Gastrocnemius medialis (tissue), 4 donors: Measurements from ENCODE around the gene RRM1.

Experiments
- POLR2A ChIP-seq, 2 donors: fragments of 450-650 bp; IDR thresholded peaks; one replicate each; pipeline ENCODE4 v1.6.1; 2017; ENCODE audit warnings: antibody characterized with exemption in 2 of 2, mild to moderate bottlenecking in 2 of 2, moderate library complexity in 2 of 2
- TF ChIP-seq, protein P1 (sequence below), 5 experiments: fragments of 450-650 bp in 3 of 5; fragments of 200-600 bp in 2 of 5; sonication (generic) in 2 of 5; IDR thresholded peaks in 4 of 5; conservative IDR thresholded peaks in 1 of 5; 1 replicate in 4 of 5; 2 replicates in 1 of 5; pipeline ENCODE4 v1.5.1; 2016 to 2019; ENCODE audit warnings: antibody characterized with exemption in 5 of 5, mild to moderate bottlenecking in 3 of 5, moderate library complexity in 3 of 5

DNA sequence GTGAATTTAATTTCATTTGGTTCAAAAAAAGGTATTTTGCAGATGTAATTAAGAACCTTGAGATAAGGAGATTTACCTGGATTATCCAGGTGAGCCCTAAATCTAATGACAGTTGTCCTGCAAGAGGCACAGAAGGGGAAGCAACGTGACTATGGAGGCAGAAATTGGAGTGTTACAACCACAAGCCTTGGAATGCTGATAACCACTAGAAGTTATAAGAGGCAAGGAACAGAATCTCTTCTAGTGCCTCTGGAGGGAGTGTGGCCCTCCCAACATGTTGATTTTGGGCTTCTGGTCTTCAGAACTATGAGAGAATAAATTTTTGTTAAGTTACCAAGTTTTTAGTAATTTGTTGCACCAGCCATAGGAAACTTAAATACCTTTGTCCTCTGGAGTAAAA lies 32.8 kb downstream of the RRM1 start:
- TF ChIP-seq, protein P1, sequence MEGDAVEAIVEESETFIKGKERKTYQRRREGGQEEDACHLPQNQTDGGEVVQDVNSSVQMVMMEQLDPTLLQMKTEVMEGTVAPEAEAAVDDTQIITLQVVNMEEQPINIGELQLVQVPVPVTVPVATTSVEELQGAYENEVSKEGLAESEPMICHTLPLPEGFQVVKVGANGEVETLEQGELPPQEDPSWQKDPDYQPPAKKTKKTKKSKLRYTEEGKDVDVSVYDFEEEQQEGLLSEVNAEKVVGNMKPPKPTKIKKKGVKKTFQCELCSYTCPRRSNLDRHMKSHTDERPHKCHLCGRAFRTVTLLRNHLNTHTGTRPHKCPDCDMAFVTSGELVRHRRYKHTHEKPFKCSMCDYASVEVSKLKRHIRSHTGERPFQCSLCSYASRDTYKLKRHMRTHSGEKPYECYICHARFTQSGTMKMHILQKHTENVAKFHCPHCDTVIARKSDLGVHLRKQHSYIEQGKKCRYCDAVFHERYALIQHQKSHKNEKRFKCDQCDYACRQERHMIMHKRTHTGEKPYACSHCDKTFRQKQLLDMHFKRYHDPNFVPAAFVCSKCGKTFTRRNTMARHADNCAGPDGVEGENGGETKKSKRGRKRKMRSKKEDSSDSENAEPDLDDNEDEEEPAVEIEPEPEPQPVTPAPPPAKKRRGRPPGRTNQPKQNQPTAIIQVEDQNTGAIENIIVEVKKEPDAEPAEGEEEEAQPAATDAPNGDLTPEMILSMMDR (IDR thresholded peaks at IDR 0.05 in 4 of 5, conservative IDR thresholded peaks at IDR 0.05 in 1 of 5) = no peak
- no peak for TF ChIP-seq POLR2A (IDR thresholded peaks at IDR 0.05)
